Activated CD4-positive, alpha-beta T cell treated with anti-CD3 and anti-CD28 coated beads, Interleukin-2, amount 50 U/mL, for 48 hours (primary cell): Measurements from ENCODE around the gene FAM234A.
"Not testable (repeated sequence)": the region's sequence is repeated elsewhere in the genome, so short reads cannot be mapped to it uniquely, and the experiment has no call there.

Experiments
- DNase-seq, 2 experiments: peaks; one replicate each; pipeline ENCODE4 v3.0.0-alpha.2; 2020

The FAM234A gene

DNA sequence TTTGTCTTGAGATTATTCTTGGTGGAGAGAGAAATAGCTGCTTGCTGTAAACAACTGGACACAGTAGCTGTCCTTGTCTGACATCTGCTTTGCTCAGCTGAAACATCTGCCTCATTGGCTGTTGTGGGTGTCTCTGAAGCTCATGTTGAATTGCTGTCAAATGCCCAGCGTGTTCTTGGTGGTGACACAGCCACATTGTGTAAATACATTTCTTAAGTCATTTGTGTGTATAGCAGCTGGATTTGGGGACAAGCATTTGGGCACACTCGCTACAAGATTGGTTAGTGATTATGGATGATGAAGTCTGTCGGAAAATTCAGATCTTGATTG is 5.3 kb downstream of the FAM234A start:
- no peak for DNase-seq

DNA sequence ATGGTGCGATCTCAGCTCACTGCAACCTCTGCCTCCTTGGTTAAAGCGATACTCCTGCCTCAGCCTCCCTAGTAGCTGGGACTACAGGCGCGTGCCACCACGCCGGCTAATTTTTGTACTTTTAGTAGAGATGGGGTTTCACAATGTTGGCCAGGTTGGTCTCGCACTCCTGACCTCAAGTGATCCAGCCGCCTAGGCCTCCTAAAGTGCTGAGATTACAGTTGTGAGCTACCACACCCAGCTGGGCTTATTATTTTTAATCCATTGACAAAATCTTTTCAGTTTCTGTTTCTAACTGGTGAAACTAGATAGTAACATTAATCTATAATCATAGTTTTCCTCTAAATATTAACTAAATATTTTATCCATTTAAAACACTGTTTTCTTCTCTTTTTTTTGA is 5.9 kb downstream of the FAM234A start:
- DNase-seq: no peak

- DNase-seq: no peak
Observed at GRCh38 chr16:242281-242680, 7.7 kb downstream of the FAM234A start.

DNA sequence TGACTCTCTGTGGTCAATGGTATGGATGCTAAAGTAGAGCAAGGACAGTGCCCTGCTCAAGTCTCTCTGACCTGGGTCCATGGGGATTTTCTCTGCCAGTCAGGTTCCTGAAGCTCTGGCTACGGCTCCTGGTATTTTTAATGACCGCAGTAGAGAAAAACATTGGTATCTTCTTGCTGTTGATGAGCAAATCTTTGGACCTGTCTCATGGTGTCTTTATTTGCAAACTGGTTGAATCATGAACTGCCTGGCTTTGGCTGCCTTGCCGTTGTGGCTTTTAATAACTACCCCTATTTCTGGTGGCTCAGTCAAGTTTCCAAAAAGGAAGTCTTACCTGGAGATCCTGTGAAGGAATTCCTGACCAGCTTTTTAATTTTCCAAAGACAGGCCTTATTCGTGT is 8.7 kb downstream of the FAM234A start:
- DNase-seq: no peak

- DNase-seq: no peak
Observed at GRCh38 chr16:245105-245504, 10.5 kb downstream of the FAM234A start.

DNA sequence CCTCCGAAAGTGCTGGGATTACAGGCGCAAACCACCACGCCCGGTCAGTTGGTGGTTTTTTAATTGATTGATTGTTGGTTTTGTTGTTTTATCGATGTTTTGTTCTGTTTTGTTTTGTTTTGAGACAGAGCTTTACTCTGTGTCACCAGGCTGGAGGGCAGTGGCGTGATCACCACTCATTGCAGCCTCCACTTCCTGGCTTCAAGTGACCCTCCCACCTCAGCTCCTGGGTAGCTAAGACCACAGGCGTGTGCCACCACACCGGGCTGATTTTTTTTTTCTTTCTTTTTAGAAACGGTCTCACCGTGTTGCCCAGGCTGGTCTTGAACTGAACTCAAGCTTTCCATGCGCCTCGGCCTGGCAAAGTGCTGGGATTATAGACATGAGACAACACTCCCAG is 12.4 kb downstream of the FAM234A start:
- DNase-seq: no peak

GRCh38 chr16:249431-249830 is 14.8 kb downstream of the FAM234A start:
- DNase-seq: no peak

GRCh38 chr16:252366-253337 is 18.0 kb downstream of the FAM234A start:
- DNase-seq: peak; percentile 38 to 52

GRCh38 chr16:253833-254232 is 19.2 kb downstream of the FAM234A start:
- DNase-seq: peak in 1 of 2 experiments; percentile 20

GRCh38 chr16:254461-254860 is 19.8 kb downstream of the FAM234A start:
- DNase-seq: no peak

- no peak for DNase-seq
Observed at GRCh38 chr16:255183-255582, 20.6 kb downstream of the FAM234A start.

DNA sequence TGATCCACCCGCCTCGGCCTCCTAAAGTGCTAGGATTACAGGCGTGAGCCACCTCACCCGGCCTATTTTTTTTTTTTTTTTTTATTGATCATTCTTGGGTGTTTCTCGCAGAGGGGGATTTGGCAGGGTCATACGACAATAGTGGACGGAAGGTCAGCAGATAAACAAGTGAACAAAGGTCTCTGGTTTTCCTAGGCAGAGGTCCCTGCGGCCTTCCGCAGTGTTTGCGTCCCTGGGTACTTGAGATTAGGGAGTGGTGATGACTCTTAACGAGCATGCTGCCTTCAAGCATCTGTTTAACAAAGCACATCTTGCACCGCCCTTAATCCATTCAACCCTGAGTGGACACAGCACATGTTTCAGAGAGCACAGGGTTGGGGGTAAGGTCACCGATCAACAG is 23.5 kb downstream of the FAM234A start:
- not testable (repeated sequence) for DNase-seq

DNA sequence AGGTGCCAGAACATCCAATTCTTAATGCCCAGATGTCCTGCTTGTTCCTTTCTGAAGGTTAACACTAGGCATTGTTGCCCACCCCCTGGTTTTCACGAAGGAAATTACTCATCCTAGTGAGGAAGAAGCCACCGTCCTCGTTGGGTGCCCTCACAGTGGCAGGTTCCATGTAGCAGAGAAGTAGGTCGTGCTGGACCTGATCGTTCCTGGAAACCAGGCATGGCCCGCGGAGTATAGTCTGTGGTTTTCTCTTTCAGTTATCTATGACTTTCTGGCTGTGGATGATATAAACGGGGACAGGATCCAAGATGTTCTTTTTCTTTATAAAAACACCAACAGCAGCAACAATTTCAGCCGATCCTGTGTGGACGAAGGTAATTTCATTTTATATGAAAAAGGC is 24.6 kb downstream of the FAM234A start:
- DNase-seq: no peak

DNA sequence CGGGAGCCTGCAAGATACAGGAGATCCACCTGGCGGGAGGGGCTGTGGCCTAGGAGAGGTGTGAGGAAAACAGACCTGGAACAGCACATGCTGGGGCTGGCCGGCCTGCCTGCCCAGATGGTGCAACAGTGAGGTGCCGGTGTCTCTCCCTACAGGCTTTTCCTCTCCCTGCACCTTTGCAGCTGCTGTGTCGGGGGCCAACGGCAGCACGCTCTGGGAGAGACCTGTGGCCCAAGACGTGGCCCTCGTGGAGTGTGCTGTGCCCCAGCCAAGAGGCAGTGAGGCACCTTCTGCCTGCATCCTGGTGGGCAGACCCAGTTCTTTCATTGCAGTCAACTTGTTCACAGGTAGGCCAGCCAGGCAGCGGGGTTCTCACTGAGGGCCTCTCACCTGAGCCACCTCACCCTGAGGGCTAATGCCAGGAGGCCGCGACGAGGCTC is 25.2 kb downstream of the FAM234A start:
- no peak for DNase-seq

DNA sequence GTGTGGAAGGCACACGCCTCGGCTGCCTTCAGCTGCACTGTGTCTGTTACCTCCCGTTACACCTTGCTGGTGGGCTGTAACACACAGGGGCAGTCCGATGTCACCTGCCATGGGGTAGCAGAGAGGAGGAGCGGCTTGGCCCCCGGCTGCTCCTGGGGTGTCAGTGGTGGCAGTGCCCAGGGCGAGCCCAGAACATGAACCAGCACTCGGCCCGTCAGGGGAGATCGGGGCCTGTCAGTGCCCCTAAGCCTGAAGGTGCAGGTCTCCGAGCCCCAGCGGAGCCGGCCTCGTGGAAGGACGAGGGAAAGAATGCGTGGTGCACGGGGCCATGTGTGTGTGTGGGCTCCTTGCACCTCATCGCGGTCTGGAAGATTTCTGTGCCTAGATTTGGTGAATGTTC is 25.7 kb downstream of the FAM234A start:
- DNase-seq: no peak

- DNase-seq: no peak
Observed at GRCh38 chr16:261031-261691, 26.5 kb downstream of the FAM234A start.

- DNase-seq: no peak
Observed at GRCh38 chr16:262121-262745, 27.6 kb downstream of the FAM234A start.

- no peak for DNase-seq
Observed at GRCh38 chr16:263182-263774, 28.7 kb downstream of the FAM234A start.

GRCh38 chr16:263944-264343 is 29.3 kb downstream of the FAM234A start:
- DNase-seq: no peak

DNA sequence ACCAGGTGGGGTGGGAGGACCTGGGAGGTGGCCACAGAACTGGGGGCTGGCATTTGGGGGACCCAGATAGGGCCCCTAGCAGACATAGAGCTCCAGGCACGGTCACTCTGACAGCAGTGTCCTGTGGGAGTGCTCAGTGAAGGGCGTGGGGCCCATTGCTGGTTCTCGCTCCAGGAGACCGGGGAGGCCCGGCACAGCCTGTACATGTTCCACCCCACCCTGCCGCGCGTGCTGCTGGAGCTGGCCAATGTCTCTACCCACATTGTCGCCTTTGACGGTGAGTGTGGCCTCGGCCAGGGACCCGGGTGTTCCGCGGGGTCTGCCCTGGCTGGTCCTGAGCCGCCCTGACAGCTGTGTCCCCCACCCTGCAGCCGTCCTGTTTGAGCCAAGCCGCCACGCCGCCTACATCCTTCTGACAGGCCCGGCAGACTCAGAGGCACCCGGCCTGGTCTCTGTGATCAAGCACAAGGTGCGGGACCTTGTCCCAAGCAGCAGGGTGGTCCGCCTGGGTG is 29.9 kb downstream of the FAM234A start:
- DNase-seq: no peak

DNA sequence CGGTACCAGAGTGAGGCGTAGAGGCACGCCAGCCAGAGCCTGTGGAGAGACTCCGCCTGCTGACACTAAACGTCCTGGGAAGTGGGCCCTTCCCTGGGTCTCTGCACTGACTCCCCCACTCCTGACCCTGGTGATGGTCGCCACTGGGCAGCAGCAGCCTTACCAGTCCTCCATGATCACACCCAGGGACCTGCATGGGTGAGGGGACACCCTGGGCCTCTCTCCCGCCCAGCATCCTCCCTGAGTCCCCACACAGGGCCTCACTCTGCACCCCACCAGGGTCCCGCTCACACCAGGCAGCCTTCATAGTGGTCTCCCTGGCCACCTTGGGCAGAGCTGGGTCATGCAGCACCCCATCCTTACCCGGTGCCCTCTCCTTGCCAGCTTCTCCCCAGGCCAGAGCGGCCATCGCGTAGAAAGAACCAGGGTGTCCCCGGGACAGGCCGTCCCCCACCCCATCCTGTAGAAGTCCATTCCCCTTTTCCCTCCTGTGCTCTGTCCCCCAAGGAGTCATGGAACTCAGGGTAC is 30.4 kb downstream of the FAM234A start:
- no peak for DNase-seq

DNA sequence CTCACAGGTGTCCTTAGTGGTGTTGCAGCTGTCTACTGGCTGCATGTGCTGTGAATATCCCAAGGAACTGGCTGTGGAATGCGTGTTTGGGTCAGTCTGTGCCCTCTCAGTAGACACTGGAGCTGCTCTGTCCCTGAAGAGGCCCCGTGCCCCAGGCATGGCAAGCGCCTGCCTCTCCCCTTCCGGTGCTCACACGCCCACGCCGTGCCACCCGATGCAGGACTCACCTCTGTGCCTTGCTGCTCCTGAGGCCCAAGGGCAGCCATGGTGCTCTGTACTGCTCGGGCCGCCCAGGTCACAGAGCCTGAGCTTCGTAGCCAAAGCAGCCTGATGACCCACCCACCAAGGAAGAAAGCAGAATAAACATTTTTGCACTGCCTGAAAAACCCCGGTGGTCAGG is 31.1 kb downstream of the FAM234A start:
- peak; percentile 16 to 26 for DNase-seq
